Right cardiac atrium (tissue), 5 donors: Measurements from ENCODE around the gene CC2D2A. TPM values are rescaled to one million over a fixed set of nuclear protein-coding genes. Genes with fewer than 3 reads are reported as not detected.

Source experiments
- ATAC-seq, 2 donors: fragments of 200-7000 bp; cut with Tn5 transposase; one replicate each; pipeline versions ENCODE4 v1.8.0 to v1.9.1; 2020; ENCODE audit warnings: moderate library complexity in 2 of 2, mild to moderate bottlenecking in 1 of 2
- DNase-seq, 3 donors: peaks; one replicate each; pipeline ENCODE4 v3.0.0-alpha.2; 2020
- H3K27ac ChIP-seq: one replicate; pipeline ENCODE4 v1.5.1; 2013; ENCODE audit warnings: mild to moderate bottlenecking, low read length, control low read depth, moderate library complexity
- H3K27me3 ChIP-seq: one replicate; pipeline ENCODE4 v1.6.1; 2013; ENCODE audit not compliant: control insufficient read depth, insufficient read depth
- H3K4me1 ChIP-seq: one replicate; pipeline ENCODE4 v1.6.1; 2013; ENCODE audit warnings: low read length; ENCODE audit not compliant: control insufficient read depth, insufficient read depth
- H3K4me3 ChIP-seq: one replicate; pipeline ENCODE4 v1.5.1; 2013; ENCODE audit warnings: low read length, control low read depth
- H3K9me3 ChIP-seq: one replicate; pipeline ENCODE4 v1.6.1; 2013; ENCODE audit warnings: low read length; ENCODE audit not compliant: control insufficient read depth
- WGBS: extraction: QIAGEN DNeasy Blood & Tissue Kit; methylation state at CpG from one replicate; pipeline ENCODE4 v1.1.7; 2013; 5-methylcytosine and 5-hydroxymethylcytosine counted together
- intact Hi-C, 4 donors: fragments of 100-400 bp; cut with DNase I; formaldehyde crosslinking; loops; one replicate each; pipeline versions ENCODE4 v1.11.0 to v1.14.0; 2022 to 2023
- polyA plus RNA-seq: library from polyadenylated mRNA; stranded (reverse); fragments of 200-250 nt; gene quantifications from one replicate; pipeline ENCODE4 v1.2.3, GENCODE V29; 2013
- total RNA-seq, 4 donors: library from RNA; stranded (reverse); fragmentation: NEBNext Ultra II Directional; extraction: Animal tissue kit (Norgen Biotek cat#: 25700); gene quantifications; one replicate each; pipeline ENCODE4 v1.2.1, GENCODE V29; 2021
- donor health status: healthy with polysubstance abuse.
- donor health status: DM: no; HTN: yes; CAD: no.
- donor health status: DM: no; HTN: no; CAD: no.
- donor health status: DM: no; HTN: yes; CAD: no; lungs with severe emphysema.
- donor health status: DM: yes; HTN: yes; CAD: no.

CC2D2A gene
- total and polyA plus RNA-seq, 5 donors: 8.2 to 13.6 (median 13.1) TPM

GRCh38 chr4:15489551-15489950 is 19.9 kb downstream of the CC2D2A start:
- Histone ChIP-seq H3K4me3 (no peak overlapping the region), H3K9me3 (no peaks in the 10 kb centered on the region), H3K27me3 (no peaks in the 10 kb centered on the region), H3K27ac (no peak overlapping the region), H3K4me1 (no peaks in the 10 kb centered on the region)
- intact Hi-C loops: loop anchor here in 1 of 4 donors (10.0 kb wide), 1 partner anchor 165 kb away; the partner anchor contains the start of gene FBXL5
- peak in 1 of 2 donors; percentile 41 for ATAC-seq
- no peak for DNase-seq
- WGBS: 87% methylated on average over 2 of the region's 2 CpGs

GRCh38 chr4:15493411-15493810 is 23.7 kb downstream of the CC2D2A start:
- H3K4me3 ChIP-seq: no peak overlapping the region
- H3K9me3 ChIP-seq: no peaks in the 10 kb centered on the region
- no peak for DNase-seq
- peak; percentile 46 to 47 for ATAC-seq
- intact Hi-C loops: no loop called here
- H3K27me3 ChIP-seq: no peaks in the 10 kb centered on the region
- no peak overlapping the region for H3K27ac ChIP-seq
- no peaks in the 10 kb centered on the region for H3K4me1 ChIP-seq

GRCh38 chr4:15495621-15496020 is 25.9 kb downstream of the CC2D2A start:
- 58% methylated on average over 1 of the region's 1 CpG for WGBS
- Histone ChIP-seq H3K4me3 (no peak overlapping the region), H3K4me1 (peaks cover 2% of the 10 kb centered on the region), H3K27ac (no peak overlapping the region), H3K27me3 (no peaks in the 10 kb centered on the region), H3K9me3 (no peaks in the 10 kb centered on the region)
- no peak for DNase-seq
- ATAC-seq: no peak
- intact Hi-C loops: no loop called here

- H3K4me3 ChIP-seq: no peak overlapping the region
- no peak overlapping the region for H3K27ac ChIP-seq
- no peaks in the 10 kb centered on the region for H3K27me3 ChIP-seq
- 80% methylated on average over 3 of the region's 3 CpGs for WGBS
- ATAC-seq: no peak
- intact Hi-C loops: no loop called here
- no peaks in the 10 kb centered on the region for H3K9me3 ChIP-seq
- no peak for DNase-seq
- H3K4me1 ChIP-seq: peaks cover 2% of the 10 kb centered on the region
These were observed 28.7 kb downstream of the CC2D2A start for GRCh38 chr4:15498356-15498755.

- no peaks in the 10 kb centered on the region for H3K9me3 ChIP-seq
- 91% methylated on average over 7 of the region's 7 CpGs for WGBS
- peaks cover 2% of the 10 kb centered on the region for H3K4me1 ChIP-seq
- no peak overlapping the region for H3K4me3 ChIP-seq
- H3K27me3 ChIP-seq: no peaks in the 10 kb centered on the region
- DNase-seq: no peak
- intact Hi-C loops: no loop called here
- no peak for ATAC-seq
- H3K27ac ChIP-seq: no peak overlapping the region
These were observed 31.0 kb downstream of the CC2D2A start for GRCh38 chr4:15500701-15501100.

GRCh38 chr4:15501941-15502340 is 32.3 kb downstream of the CC2D2A start:
- no peak for ATAC-seq
- H3K9me3 ChIP-seq: no peaks in the 10 kb centered on the region
- no peak overlapping the region for H3K4me3 ChIP-seq
- 92% methylated on average over 2 of the region's 2 CpGs for WGBS
- no peak for DNase-seq
- intact Hi-C loops: no loop called here
- H3K27ac ChIP-seq: no peak overlapping the region
- no peaks in the 10 kb centered on the region for H3K27me3 ChIP-seq
- H3K4me1 ChIP-seq: peaks cover 2% of the 10 kb centered on the region

- H3K4me3 ChIP-seq: no peak overlapping the region
- WGBS: 92% methylated on average over 3 of the region's 3 CpGs
- peaks cover 2% of the 10 kb centered on the region for H3K4me1 ChIP-seq
- no peak for ATAC-seq
- H3K27me3 ChIP-seq: no peaks in the 10 kb centered on the region
- no peak overlapping the region for H3K27ac ChIP-seq
- no peaks in the 10 kb centered on the region for H3K9me3 ChIP-seq
- no peak for DNase-seq
- intact Hi-C loops: no loop called here
These were observed 32.7 kb downstream of the CC2D2A start for GRCh38 chr4:15502384-15502783.

GRCh38 chr4:15504041-15504440 is 34.4 kb downstream of the CC2D2A start:
- intact Hi-C loops: no loop called here
- Histone ChIP-seq H3K27me3 (no peaks in the 10 kb centered on the region), H3K27ac (no peak overlapping the region), H3K4me3 (no peak overlapping the region), H3K4me1 (peaks cover 2% of the 10 kb centered on the region), H3K9me3 (no peaks in the 10 kb centered on the region)
- WGBS: 93% methylated on average over 1 of the region's 1 CpG
- DNase-seq: no peak
- no peak for ATAC-seq

GRCh38 chr4:15506464-15506863 is 36.8 kb downstream of the CC2D2A start:
- WGBS: 80% methylated on average over 8 of the region's 8 CpGs
- Histone ChIP-seq H3K9me3 (no peaks in the 10 kb centered on the region), H3K4me1 (no peaks in the 10 kb centered on the region), H3K4me3 (no peak overlapping the region), H3K27ac (no peak overlapping the region), H3K27me3 (no peaks in the 10 kb centered on the region)
- ATAC-seq (no peak), DNase-seq (no peak)
- intact Hi-C loops: no loop called here

DNA sequence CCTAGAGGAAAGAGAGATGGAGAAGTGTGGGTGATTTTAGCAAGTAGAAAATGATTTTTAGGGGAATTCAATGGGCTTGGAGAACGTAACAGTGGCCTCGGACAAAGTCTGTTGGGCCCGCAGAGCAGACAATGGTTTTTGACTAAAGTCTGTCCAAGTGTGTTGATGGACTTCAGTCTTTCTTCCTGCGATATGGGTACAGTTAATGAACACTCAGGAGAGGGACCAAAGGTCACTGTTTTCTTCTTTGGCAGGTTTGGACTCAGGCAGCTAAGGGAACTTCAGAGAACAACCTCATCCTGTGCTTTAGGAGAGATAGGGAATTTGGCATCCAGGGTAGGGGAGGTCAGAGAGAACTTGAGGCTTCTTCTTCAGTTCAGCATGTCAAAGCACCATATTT is 38.0 kb downstream of the CC2D2A start:
- WGBS: 97% methylated on average over 4 of the region's 4 CpGs
- ATAC-seq: no peak
- intact Hi-C loops: no loop called here
- no peak for DNase-seq
- no peaks in the 10 kb centered on the region for H3K9me3 ChIP-seq
- no peak overlapping the region for H3K4me3 ChIP-seq
- no peak overlapping the region for H3K27ac ChIP-seq
- no peaks in the 10 kb centered on the region for H3K27me3 ChIP-seq
- no peaks in the 10 kb centered on the region for H3K4me1 ChIP-seq

GRCh38 chr4:15510961-15511360 is 41.3 kb downstream of the CC2D2A start:
- Histone ChIP-seq H3K4me3 (no peak overlapping the region), H3K9me3 (no peaks in the 10 kb centered on the region), H3K27me3 (no peaks in the 10 kb centered on the region), H3K4me1 (no peaks in the 10 kb centered on the region), H3K27ac (no peak overlapping the region)
- 96% methylated on average over 6 of the region's 6 CpGs for WGBS
- DNase-seq (no peak), ATAC-seq (no peak)
- intact Hi-C loops: no loop called here

DNA sequence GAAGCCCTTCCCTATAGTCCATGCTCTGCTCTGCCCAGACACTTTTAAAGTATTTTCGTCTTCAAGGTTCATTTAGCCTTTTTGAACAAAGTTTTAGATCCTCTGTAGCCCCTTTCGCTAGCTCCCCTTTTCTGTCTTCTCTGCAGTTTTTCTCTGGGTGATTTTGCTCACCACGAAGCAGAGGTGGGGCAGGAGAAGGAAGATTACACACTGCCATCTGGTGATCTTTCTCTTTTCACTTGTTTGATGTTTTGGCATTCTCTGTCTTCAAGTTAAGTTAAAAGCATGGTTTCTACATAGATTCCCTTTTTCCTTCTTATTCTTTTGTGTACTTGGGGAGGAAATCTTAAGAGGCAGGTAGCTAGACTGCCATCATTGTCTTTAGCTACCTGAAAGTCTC is 43.9 kb downstream of the CC2D2A start:
- DNase-seq: no peak
- Histone ChIP-seq H3K9me3 (no peaks in the 10 kb centered on the region), H3K27me3 (no peaks in the 10 kb centered on the region), H3K27ac (no peak overlapping the region), H3K4me1 (no peaks in the 10 kb centered on the region), H3K4me3 (no peak overlapping the region)
- intact Hi-C loops: no loop called here
- ATAC-seq: no peak
- 71% methylated on average over 3 of the region's 3 CpGs for WGBS
